Parathyroid adenoma (tissue), 2 donors: ENCODE data around the gene MRPL41.
"Not testable (repeated sequence)": the region's sequence is repeated elsewhere in the genome, so short reads cannot be mapped to it uniquely, and the experiment has no call there.

Experiments
- H2AFZ ChIP-seq: fragments of 300-600 bp; sonication (generic); one replicate; pipeline ENCODE4 v1.7.0; 2017; ENCODE audit warnings: antibody characterized with exemption, mild to moderate bottlenecking
- H3K27ac ChIP-seq: fragments of 300-600 bp; sonication (generic); one replicate; pipeline ENCODE4 v1.7.0; 2017
- H3K27me3 ChIP-seq: fragments of 300-600 bp; sonication (generic); one replicate; pipeline ENCODE4 v1.7.0; 2017; ENCODE audit warnings: low read length; ENCODE audit not compliant: control insufficient read depth, insufficient read depth
- H3K36me3 ChIP-seq: fragments of 300-600 bp; sonication (generic); one replicate; pipeline ENCODE4 v1.7.0; 2017; ENCODE audit warnings: low read length; ENCODE audit not compliant: control insufficient read depth, insufficient read depth
- H3K4me1 ChIP-seq: fragments of 300-600 bp; sonication (generic); one replicate; pipeline ENCODE4 v1.7.0; 2017; ENCODE audit warnings: control low read depth
- H3K4me2 ChIP-seq: fragments of 300-600 bp; sonication (generic); one replicate; pipeline ENCODE4 v1.7.0; 2017; ENCODE audit warnings: low read length
- H3K4me3 ChIP-seq: fragments of 300-600 bp; sonication (generic); one replicate; pipeline ENCODE4 v1.7.0; 2017; ENCODE audit warnings: low read depth, low read length
- H3K79me2 ChIP-seq: fragments of 300-600 bp; sonication (generic); one replicate; pipeline ENCODE4 v1.7.0; 2017; ENCODE audit warnings: control low read depth
- H3K9ac ChIP-seq: fragments of 300-600 bp; sonication (generic); one replicate; pipeline ENCODE4 v1.7.0; 2017; ENCODE audit warnings: mild to moderate bottlenecking
- H3K9me3 ChIP-seq: fragments of 300-600 bp; sonication (generic); one replicate; pipeline ENCODE4 v1.7.0; 2017; ENCODE audit warnings: low read length; ENCODE audit not compliant: control insufficient read depth
- CTCF ChIP-seq: fragments of 300-600 bp; sonication (generic); IDR thresholded peaks from one replicate; pipeline ENCODE4 v1.7.0; 2017; ENCODE audit warnings: antibody characterized with exemption, mild to moderate bottlenecking
- donor health status: primary hyperparathyroidism.

MRPL41 gene

DNA sequence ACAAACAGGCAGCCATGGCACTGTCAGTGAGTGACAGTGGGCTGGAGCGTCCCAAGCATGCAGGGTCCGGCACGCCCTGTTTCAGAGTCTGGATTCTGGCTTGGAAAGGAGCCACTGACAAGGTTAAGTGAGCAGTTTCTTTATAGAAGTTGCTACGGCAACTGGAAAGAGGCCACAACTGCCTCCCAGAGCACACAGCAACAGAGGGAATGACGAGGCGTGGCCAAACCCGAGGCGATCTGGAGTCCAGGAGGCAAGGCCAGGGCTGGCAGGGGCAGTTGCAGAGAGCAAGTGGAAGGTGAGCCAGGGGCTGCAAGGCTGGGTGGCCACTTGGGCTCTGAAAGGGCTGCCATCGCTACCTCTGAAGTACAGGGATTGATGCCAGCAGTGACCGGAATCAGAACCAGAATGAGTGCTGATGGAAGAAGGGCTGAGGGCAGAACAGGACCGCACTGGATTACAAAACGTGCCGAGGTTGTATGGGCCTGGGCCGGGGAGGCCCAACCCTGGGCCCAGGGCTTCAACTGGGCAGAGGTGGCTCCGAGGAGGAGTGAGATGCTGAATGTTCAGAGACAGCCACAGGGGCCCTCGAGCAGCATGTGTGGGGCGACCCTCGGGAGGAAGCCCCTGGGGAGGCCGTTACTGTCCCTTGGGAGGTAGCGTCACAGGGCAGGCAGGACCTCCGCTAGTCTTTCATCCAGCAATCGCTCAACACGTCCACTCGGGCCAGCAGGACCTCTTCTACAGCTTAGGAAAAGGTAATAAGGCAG lies 4.6 kb downstream of the MRPL41 start:
- no peak for TF ChIP-seq CTCF
- no peak overlapping the region for H2AFZ ChIP-seq
- H3K27ac ChIP-seq: no peak overlapping the region
- no peak overlapping the region for H3K4me3 ChIP-seq
- no peaks in the 10 kb centered on the region for H3K79me2 ChIP-seq
- no peaks in the 10 kb centered on the region for H3K4me1 ChIP-seq
- H3K27me3 ChIP-seq: no peaks in the 10 kb centered on the region
- H3K4me2 ChIP-seq: no peak overlapping the region
- no peaks in the 10 kb centered on the region for H3K9me3 ChIP-seq
- H3K9ac ChIP-seq: no peak overlapping the region
- no peaks in the 10 kb centered on the region for H3K36me3 ChIP-seq

DNA sequence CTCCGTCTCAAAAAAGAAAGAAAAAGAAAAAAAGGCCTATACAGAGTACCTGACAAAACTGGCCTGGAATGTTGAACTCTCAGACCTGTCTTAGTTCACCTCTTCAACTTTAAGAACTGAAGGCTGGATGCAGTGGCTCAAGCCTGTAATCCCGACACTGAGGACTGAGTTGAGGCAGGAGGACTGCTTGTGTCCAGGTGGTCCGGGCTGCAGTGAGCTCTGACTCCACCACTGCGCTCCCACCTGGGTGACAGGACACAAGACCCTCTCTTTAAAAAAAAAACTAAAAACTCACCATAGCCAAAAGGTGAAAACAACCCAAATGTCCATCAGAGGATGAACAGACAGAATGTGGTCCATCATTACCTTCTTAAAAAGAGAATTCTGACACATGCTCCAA lies 6.4 kb downstream of the MRPL41 start:
- no peak overlapping the region for H3K9ac ChIP-seq
- TF ChIP-seq CTCF: no peak

GRCh38 chr9:137564134-137564533 lies 12.5 kb downstream of the MRPL41 start:
- no peak for TF ChIP-seq CTCF
- no peaks in the 10 kb centered on the region for H3K4me1 ChIP-seq
- H3K4me3 ChIP-seq: no peak overlapping the region
- H3K27me3 ChIP-seq: no peaks in the 10 kb centered on the region
- H2AFZ ChIP-seq: no peak overlapping the region
- no peaks in the 10 kb centered on the region for H3K36me3 ChIP-seq
- H3K9me3 ChIP-seq: no peaks in the 10 kb centered on the region
- H3K27ac ChIP-seq: no peak overlapping the region
- H3K9ac ChIP-seq: no peak overlapping the region
- H3K79me2 ChIP-seq: no peaks in the 10 kb centered on the region
- H3K4me2 ChIP-seq: no peak overlapping the region

More for the DNA sequence above, 6.4 kb downstream of the MRPL41 start:
- Histone ChIP-seq H3K27ac (no peak overlapping the region), H3K4me1 (no peaks in the 10 kb centered on the region), H2AFZ (no peak overlapping the region), H3K36me3 (no peaks in the 10 kb centered on the region), H3K9me3 (no peaks in the 10 kb centered on the region), H3K4me3 (no peak overlapping the region), H3K79me2 (no peaks in the 10 kb centered on the region), H3K4me2 (no peak overlapping the region), H3K27me3 (no peaks in the 10 kb centered on the region)

- Histone ChIP-seq H3K36me3 (no peaks in the 10 kb centered on the region), H3K4me3 (no peak overlapping the region), H3K4me1 (no peaks in the 10 kb centered on the region), H3K79me2 (peaks cover 2% of the 10 kb centered on the region), H3K27me3 (no peaks in the 10 kb centered on the region), H3K9ac (no peak overlapping the region), H2AFZ (no peak overlapping the region), H3K27ac (no peak overlapping the region), H3K4me2 (no peak overlapping the region), H3K9me3 (no peaks in the 10 kb centered on the region)
- no peak for TF ChIP-seq CTCF
These were observed 13.2 kb downstream of the MRPL41 start for GRCh38 chr9:137564817-137565411.

DNA sequence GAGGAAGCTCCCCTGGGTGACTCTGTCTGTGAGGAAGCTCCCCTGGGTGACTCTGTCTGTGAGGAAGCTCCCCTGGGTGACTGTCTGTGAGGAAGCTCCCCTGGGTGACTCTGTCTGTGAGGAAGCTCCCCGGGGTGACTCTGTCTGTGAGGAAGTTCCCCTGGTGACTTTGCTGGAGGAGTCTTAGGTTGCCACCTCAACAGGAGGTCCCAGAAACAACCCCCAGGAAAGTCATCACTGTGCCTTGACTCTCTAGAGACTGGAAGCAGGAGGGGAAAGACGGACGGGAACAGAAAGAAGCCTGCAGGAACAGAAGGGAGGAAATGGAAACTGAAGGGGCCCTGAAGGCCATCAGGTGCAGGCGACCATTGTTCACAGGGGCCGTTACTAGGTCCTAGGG lies 16.8 kb downstream of the MRPL41 start:
- H3K4me3 ChIP-seq, H3K36me3 ChIP-seq, H3K4me2 ChIP-seq, H3K27ac ChIP-seq, H3K79me2 ChIP-seq, H3K9me3 ChIP-seq, H3K27me3 ChIP-seq, H3K4me1 ChIP-seq, H2AFZ ChIP-seq, H3K9ac ChIP-seq: not testable (repeated sequence)
